ENCODE measurements around the gene PGAM5.

Gene PGAM5

GRCh38 chr12:132710405-132711079, at the start of gene PGAM5:
PGAM5 (plus strand) TSS chr12:132710842; CDS start chr12:132710877, 35 bp downstream.
- peak; percentile 87 for DNase-seq (ENCODE audit: low read depth)

GRCh38 chr12:132660996-132661395, 49.6 kb upstream of the PGAM5 start:
- no peak for DNase-seq (ENCODE audit: low read depth)

DNA sequence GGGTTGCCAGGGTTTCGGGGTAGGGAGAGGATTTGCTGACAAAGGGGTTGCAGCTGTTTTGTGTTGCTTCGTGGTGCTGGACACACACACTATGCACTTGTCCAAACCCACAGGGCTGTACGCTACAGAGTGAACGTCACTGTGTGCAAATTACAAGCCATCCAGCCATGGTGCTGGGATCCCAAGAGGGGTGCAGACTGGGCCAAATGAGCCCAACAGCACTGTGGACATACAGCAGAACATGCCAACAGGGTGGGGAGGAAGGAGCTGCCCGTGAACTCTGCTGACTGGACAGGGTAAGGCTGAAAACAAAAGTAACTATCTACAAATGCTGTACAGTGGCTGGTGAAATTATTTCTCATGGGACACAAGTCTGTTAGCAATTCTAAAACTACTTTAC, 48.7 kb upstream of the PGAM5 start:
- no peak for DNase-seq (ENCODE audit: low read depth)

DNA sequence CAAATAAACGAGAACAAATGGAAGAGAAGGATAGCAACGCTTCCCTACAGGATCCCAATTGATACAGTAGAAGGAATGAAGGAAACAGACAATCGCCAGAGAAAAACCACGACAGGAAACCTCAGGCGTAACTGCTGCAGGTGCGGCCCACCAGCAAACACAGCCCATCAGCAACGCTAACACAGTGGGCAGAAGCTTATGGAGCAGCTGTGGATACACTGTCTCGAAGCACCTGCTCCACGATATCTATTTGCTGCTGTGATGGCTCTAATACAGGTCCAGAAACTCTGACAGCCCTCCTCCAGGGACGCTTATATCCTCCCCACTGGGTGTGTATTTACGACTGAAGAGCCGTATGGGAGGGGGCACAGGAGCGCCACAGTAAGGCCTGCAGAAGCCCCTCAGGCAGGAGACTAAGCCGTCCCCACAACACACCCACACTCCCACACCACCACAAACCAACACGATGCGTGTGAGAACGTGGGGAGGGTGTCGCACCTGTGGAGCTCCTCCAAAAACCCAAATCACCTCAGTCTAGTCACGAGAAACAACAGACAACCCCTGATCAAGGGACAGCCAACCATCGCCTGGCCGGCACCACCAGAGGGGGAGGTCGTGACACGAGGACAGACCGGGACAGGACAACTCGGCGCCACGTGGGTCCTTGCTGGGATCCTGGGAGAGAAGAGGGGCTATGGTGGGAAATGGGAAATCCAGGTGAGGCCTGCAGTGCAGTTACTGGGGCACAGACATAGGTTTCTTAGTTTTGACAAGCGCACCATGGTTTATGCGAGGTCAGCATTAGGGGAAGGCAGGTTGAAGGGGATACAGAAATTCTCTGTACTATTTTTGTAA, 47.5 kb upstream of the PGAM5 start:
- DNase-seq (ENCODE audit: low read depth), result no peak

GRCh38 chr12:132664206-132665148, 46.2 kb upstream of the PGAM5 start:
- DNase-seq (ENCODE audit: low read depth), result no peak

DNA sequence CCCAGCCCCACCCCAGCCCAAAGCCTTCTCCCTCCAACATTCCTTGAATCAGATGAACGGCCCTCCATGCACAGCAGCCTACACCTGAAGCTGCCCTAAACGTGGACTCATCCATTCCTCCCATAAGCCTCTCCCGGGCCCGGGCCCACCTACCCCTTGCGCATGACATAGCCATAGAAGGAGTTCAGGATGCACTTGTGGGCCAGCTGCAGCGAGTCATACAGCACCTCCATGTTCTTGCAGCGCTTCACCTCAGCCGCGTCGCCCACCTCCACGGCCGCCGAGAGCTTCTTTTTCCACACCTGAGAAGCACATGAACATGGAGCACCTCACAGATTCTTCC, 45.5 kb upstream of the PGAM5 start:
- no peak for DNase-seq (ENCODE audit: low read depth)

DNA sequence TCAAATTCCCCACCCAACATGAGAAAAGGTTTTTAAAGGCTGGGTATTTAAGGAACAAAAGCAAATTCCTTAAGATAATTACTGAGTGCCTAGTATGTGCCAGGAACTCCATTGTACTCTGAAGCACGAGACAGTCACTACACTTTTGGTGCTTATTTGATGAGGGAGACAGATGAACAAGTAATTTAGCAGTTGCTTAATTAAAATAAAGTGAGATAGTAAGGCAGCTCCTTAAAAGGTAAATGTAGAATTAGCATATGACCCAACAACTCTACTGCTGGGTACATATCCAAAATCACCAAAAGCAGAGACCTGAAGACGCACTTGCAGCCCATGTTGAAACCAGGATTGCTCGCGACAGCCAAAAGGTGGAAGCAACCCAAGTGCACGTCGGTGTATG, 44.8 kb upstream of the PGAM5 start:
- no peak for DNase-seq (ENCODE audit: low read depth)

DNA sequence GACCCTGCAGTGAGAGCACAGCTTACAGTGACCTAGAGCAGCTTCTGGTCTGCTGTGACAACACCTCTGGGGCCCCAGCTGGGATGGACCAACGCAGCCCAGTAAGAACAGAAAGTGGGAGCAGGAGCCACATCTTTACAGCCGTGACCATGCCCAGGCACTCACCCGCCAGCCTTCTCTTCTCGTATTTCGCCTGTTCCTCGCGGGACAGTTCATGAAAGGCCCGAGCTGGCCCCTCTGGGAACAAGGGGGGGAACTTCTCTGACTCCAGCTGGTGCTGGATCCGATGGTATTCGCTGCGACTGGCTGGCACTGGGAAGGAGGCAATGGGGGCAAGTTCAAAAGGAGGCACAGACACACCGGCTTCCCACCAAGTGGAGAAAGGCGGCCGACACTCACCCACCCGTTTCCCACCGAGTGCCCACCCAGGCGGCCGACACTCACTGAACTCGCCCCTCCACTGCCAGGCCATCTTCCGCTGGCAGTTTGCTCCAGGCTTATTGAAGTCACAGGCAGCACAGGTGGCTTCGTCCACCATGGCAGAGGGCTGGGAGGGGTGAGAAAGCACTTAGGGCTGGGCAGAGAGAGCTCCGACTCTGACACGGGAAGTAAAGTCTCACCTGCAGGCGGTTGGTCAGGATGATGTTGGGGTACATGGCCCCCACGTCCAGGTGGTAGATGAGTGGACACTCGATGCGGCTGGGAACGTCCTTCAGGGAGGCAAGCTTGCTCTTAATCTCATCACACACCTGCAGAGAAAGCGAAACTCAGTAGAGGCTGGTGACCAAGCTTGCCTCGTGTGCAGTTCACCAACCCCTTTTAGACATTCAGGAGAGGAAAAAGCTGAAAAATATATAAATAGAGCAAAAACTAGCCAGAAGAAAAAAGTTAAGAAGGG, 42.2 kb upstream of the PGAM5 start:
- DNase-seq (ENCODE audit: low read depth), result no peak

- no peak for DNase-seq (ENCODE audit: low read depth)
Measured at GRCh38 chr12:132669166-132669879, 41.3 kb upstream of the PGAM5 start.

GRCh38 chr12:132672116-132672515, 38.5 kb upstream of the PGAM5 start:
- DNase-seq (ENCODE audit: low read depth), result no peak

- no peak for DNase-seq (ENCODE audit: low read depth)
Measured at GRCh38 chr12:132672678-132673077, 38.0 kb upstream of the PGAM5 start.

GRCh38 chr12:132673288-132674179, 37.1 kb upstream of the PGAM5 start:
- no peak for DNase-seq (ENCODE audit: low read depth)

DNA sequence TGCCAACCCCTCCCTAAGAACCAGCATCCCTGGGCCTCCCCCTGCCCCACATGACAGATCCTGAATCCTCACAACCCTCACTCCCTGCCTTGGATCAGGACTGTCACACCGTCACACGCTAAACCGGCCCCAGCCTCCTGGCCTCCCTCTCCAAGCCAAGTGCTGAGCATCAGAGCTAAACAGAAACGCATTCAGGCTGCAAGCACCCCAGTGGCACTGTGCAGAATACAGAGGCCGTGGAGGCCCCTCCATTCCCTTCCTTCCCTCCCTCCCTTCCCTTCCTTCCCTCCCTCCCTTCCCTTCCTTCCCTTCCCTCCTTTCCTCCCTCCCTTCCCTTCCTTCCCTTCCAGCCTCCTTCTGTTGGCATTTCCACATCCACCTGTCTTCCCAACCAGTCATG, 36.1 kb upstream of the PGAM5 start:
- no peak for DNase-seq (ENCODE audit: low read depth)

- no peak for DNase-seq (ENCODE audit: low read depth)
Measured at GRCh38 chr12:132675757-132676432, 34.7 kb upstream of the PGAM5 start.

- no peak for DNase-seq (ENCODE audit: low read depth)
Measured at GRCh38 chr12:132677492-132677891, 33.1 kb upstream of the PGAM5 start.

GRCh38 chr12:132685400-132685799, 25.2 kb upstream of the PGAM5 start:
- DNase-seq (ENCODE audit: low read depth), result no peak

DNA sequence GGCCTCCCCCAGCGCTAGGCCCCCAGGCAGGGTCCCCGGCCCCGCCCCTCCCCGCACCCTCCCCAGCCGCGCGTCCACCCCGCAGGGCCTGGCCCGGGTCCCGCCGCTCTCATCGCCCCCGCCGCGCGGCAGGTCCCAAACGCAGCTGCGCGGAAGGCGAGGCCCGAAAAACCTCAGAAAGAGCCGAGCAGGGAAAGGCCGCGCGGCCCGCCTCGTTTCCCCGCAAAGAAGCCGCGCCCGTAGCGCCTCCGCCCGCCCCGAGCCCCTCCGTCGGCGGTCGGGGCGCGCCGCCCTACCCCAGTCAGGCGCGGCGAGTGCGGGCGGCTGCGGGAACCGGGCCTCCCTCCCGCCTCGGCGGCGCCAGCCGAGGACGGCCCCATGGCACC, 23.8 kb upstream of the PGAM5 start:
- DNase-seq (ENCODE audit: low read depth), result peak; percentile 7

DNA sequence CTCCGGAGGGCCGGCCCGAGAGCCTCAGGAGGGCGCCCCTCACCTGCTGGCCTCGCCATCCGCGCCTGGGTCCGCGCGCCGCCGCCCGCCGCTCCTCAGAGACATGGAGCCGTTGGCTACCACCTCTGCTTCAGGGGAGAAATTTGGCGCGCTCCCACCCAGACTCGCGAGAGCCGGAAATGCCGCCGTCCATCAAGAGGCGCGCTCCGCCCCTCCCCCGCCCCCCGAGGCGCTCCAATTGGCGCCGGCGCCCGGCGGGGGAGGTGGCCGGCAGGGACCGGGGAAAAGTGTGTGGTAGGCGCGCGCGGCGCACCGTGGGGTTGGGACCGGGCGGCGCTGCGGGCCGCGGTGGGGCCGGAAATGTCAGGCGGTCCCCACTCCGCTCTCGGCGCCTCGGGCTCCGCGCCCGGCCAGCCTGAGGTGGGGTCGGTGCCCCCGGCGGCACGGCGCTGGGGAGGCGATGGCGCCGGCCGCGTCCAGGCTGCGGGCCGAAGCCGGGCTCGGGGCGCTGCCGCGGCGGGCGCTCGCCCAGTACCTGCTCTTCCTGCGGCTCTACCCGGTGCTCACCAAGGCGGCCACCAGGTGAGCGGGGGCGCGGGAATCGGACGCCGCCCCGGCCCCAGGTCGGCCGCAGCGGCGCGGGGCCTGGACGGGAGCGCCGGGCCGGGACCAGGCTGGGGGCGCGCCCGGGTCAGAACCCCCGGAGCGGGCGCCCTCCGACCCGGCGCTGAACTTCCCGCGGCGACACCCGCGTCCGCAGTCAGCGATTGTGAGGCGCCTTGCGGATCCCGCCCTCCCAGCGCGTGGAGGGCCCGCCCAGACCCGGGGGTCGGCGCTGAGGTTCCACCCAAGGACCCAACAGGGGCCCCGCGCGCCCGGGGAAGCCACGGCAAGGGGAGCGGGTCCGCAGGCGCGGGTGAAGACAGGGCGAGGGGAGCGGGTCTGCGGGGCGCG, 23.2 kb upstream of the PGAM5 start, which contains the start of the genes POLE and PXMP2:
Gene POLE, minus strand, starts transcription at position 132 of the 954 bp plus-strand sequence. Its CDS starts 27 bp downstream, at position 105.
Gene PXMP2, plus strand, starts transcription at position 377 of the 954 bp plus-strand sequence. Its CDS starts 84 bp downstream, at position 461.
- DNase-seq (ENCODE audit: low read depth), result peak; percentile 94

All from iris pigment epithelial cell (primary cell).